ENCODE results near the gene HEYL. TPM values are rescaled to one million over a fixed set of nuclear protein-coding genes. Genes with fewer than 3 reads are reported as not detected.
"Not testable (repeated sequence)": the region's sequence is repeated elsewhere in the genome, so short reads cannot be mapped to it uniquely, and the experiment has no call there.

HEYL gene
- total RNA-seq, 3 donors from 2014 or later: 2.1 to 5.2 (median 2.3) TPM

DNA sequence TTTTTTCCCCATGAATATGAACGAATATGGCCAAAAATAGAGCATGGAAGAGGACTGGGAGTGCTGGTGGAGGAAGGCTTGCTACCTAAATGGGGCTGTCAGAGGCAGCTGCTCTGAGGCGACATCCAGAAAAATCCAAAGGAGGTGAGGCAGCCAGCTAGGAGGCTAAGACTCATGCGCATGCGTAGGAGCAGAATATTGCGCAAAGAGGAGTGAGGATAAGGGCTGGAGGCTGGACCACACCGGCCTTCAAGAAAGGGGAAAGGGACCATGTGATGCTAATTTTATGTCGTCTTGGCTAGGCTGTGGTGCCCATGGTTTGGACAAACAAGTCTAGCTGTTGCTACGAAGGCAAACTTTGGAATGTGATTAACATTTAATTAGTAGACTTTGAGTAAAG is 30.5 kb downstream of the HEYL start:
- TF ChIP-seq, protein P1, sequence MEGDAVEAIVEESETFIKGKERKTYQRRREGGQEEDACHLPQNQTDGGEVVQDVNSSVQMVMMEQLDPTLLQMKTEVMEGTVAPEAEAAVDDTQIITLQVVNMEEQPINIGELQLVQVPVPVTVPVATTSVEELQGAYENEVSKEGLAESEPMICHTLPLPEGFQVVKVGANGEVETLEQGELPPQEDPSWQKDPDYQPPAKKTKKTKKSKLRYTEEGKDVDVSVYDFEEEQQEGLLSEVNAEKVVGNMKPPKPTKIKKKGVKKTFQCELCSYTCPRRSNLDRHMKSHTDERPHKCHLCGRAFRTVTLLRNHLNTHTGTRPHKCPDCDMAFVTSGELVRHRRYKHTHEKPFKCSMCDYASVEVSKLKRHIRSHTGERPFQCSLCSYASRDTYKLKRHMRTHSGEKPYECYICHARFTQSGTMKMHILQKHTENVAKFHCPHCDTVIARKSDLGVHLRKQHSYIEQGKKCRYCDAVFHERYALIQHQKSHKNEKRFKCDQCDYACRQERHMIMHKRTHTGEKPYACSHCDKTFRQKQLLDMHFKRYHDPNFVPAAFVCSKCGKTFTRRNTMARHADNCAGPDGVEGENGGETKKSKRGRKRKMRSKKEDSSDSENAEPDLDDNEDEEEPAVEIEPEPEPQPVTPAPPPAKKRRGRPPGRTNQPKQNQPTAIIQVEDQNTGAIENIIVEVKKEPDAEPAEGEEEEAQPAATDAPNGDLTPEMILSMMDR (IDR thresholded peaks at IDR 0.05): no peak
- TF ChIP-seq POLR2A (IDR thresholded peaks at IDR 0.05): no peak
- no peak for TF ChIP-seq POLR2AphosphoS5 (IDR thresholded peaks at IDR 0.05)
- no peak overlapping the region for H3K27ac ChIP-seq
- intact Hi-C loops (cut with DNase I; ENCODE audit: low total_unique reads): loop anchor here (2.0 kb wide), 1 partner anchor 42 kb away; no protein-coding TSS in a partner anchor

DNA sequence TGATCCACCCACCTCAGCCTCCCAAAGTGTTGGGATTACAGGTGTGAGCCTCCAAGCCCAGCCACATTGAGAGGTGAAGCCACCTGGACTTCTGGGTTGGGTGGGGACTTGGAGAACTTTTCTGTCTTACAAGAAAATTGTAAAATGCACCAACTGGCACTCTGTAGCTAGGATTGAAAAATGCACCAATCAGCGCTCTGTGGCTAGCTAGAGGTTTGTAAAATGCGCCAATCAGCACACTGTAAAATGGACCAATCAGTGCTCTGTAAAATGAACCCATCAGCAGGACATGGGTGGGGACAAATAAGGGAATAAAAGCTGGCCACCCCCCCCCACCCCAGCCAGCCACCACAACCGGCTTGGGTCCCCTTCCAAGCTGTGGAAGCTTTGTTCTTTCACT is 35.8 kb downstream of the HEYL start:
- H3K4me1 ChIP-seq; DNase-seq (ENCODE audit: low spot score in 2 of 2); H3K36me3 ChIP-seq; H3K9me3 ChIP-seq; H3K4me3 ChIP-seq; intact Hi-C loops (cut with DNase I; ENCODE audit: low total_unique reads); H3K27ac ChIP-seq; H3K27me3 ChIP-seq: not testable (repeated sequence)

More for the DNA sequence above, 30.5 kb downstream of the HEYL start:
- Histone ChIP-seq H3K9me3 (no peaks in the 10 kb centered on the region), H3K36me3 (no peaks in the 10 kb centered on the region), H3K4me1 (no peaks in the 10 kb centered on the region), H3K27me3 (no peaks in the 10 kb centered on the region), H3K4me3 (no peak overlapping the region)
- no peak for DNase-seq (ENCODE audit: low spot score in 2 of 2)

DNA sequence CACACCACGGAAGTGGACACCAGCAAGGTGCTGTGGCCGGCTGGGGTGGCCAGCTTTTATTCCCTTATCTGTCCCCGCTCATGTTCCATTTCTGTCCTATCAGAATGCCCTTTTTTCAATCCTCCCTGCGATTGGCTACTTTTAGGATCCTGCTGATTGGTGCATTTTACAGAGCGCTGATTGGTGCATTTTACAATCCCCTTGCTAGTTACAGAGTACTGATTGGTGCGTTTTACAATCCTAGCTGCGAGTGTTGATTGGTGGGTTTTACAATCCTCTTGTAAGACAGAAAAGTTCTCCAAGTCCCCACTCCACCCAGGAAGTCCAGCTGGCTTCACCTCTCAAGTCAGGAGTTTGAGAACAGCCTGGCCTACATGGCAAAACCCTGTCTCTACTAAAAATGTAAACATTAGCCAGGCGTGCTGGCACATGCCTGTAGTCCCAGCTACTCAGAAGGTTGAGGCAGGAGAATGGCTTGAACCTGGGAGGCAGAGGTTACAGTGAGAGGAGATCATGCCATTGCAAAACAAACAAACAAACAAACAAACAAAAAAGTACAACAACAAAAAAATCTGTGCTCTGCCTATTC is 37.7 kb downstream of the HEYL start:
- DNase-seq (ENCODE audit: low spot score in 2 of 2); intact Hi-C loops (cut with DNase I; ENCODE audit: low total_unique reads); H3K36me3 ChIP-seq; H3K27me3 ChIP-seq; H3K9me3 ChIP-seq; H3K4me1 ChIP-seq; H3K4me3 ChIP-seq; H3K27ac ChIP-seq: not testable (repeated sequence)

DNA sequence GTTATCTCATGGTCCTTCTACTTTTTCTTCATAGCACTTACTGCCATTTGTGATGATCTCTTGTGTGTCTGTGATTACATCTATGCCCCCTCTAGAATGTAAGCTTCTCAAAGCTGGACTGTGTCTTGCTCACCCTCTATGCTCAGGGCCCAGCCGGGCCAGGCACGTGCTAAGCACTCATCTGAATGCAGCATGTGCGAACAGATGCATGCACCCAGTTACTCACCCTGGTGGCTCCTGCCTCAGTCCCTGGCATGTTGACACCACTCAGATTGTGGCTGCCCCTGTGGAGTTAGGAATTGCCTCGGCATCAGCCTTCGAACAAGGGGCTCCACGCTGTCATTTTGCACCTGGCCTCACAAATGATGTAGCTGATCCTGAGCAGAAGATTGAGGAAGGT is 43.3 kb downstream of the HEYL start:
- Histone ChIP-seq H3K27ac (no peak overlapping the region), H3K27me3 (no peaks in the 10 kb centered on the region), H3K4me3 (no peak overlapping the region), H3K4me1 (no peaks in the 10 kb centered on the region), H3K36me3 (no peaks in the 10 kb centered on the region), H3K9me3 (no peaks in the 10 kb centered on the region)
- TF ChIP-seq, protein P1 (IDR thresholded peaks at IDR 0.05): no peak
- TF ChIP-seq POLR2A (IDR thresholded peaks at IDR 0.05): no peak
- TF ChIP-seq POLR2AphosphoS5 (IDR thresholded peaks at IDR 0.05): no peak
- DNase-seq (ENCODE audit: low spot score in 2 of 2): no peak
- intact Hi-C loops (cut with DNase I; ENCODE audit: low total_unique reads): no loop called here

DNA sequence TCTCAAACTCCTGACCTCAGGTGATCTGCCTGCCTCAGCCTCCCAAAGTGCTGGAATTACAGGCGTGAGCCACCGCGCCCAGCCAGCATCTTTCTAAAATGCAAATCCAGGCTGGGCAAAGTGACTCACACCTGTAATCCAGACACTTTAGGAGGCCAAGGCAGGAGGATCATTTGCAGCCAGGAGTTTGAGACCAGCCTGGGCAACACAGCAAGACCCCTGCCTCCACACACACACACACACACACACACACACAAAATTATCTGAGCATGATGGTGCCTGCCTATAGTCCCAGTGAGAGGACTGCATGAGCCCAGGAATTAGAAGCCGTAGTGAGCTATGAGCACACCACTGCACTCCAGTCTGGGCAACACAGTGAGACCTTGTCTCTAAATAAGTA is 46.1 kb downstream of the HEYL start:
- no peaks in the 10 kb centered on the region for H3K4me1 ChIP-seq
- TF ChIP-seq, protein P1 (IDR thresholded peaks at IDR 0.05): no peak
- no peak for TF ChIP-seq POLR2A (IDR thresholded peaks at IDR 0.05)
- TF ChIP-seq POLR2AphosphoS5 (IDR thresholded peaks at IDR 0.05): no peak
- H3K4me3 ChIP-seq: no peak overlapping the region
- no peak for DNase-seq (ENCODE audit: low spot score in 2 of 2)
- no peaks in the 10 kb centered on the region for H3K36me3 ChIP-seq
- H3K27ac ChIP-seq: no peak overlapping the region
- H3K9me3 ChIP-seq: no peaks in the 10 kb centered on the region
- intact Hi-C loops (cut with DNase I; ENCODE audit: low total_unique reads): no loop called here
- no peaks in the 10 kb centered on the region for H3K27me3 ChIP-seq

DNA sequence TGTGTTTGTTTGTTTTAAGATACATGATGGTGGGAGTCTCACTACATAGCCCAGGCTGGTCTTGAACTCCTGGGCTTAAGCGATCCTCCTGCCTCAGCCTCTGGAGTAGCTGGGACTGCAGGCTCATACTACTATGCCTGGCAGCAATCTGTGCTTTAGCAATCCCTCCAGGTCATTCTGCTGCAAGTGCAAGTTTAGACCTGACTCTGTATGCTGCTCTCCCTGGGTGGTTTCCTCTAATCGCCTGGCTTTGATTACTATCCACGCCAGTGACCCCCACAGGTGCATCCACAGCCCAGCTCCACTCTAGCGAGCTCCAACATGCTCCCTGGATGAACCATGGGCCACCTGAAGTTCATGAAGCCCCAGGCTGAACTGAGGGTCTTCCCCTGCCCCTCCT is 47.4 kb downstream of the HEYL start:
- Histone ChIP-seq H3K27ac (no peak overlapping the region), H3K36me3 (no peaks in the 10 kb centered on the region), H3K4me3 (no peak overlapping the region), H3K4me1 (no peaks in the 10 kb centered on the region), H3K9me3 (no peaks in the 10 kb centered on the region), H3K27me3 (no peaks in the 10 kb centered on the region)
- TF ChIP-seq, protein P1 (IDR thresholded peaks at IDR 0.05): no peak
- TF ChIP-seq POLR2AphosphoS5 (IDR thresholded peaks at IDR 0.05) (no peak), POLR2A (IDR thresholded peaks at IDR 0.05) (no peak)
- DNase-seq (ENCODE audit: low spot score in 2 of 2): no peak
- intact Hi-C loops (cut with DNase I; ENCODE audit: low total_unique reads): no loop called here
